Lower leg skin (tissue), 3 donors: ENCODE data around the gene STK25.

Experiments used
- POLR2A ChIP-seq, 2 donors: fragments of 450-650 bp; IDR thresholded peaks; one replicate each; pipeline ENCODE4 v1.6.1; 2016 to 2017; ENCODE audit warnings: antibody characterized with exemption in 2 of 2, mild to moderate bottlenecking in 1 of 2, moderate library complexity in 1 of 2
- TF ChIP-seq, protein P1 (sequence below), 3 donors: fragments of 450-650 bp; IDR thresholded peaks; one replicate each; pipeline ENCODE4 v1.5.1; 2016; ENCODE audit warnings: antibody characterized with exemption in 3 of 3, mild to moderate bottlenecking in 3 of 3, moderate library complexity in 2 of 3

DNA sequence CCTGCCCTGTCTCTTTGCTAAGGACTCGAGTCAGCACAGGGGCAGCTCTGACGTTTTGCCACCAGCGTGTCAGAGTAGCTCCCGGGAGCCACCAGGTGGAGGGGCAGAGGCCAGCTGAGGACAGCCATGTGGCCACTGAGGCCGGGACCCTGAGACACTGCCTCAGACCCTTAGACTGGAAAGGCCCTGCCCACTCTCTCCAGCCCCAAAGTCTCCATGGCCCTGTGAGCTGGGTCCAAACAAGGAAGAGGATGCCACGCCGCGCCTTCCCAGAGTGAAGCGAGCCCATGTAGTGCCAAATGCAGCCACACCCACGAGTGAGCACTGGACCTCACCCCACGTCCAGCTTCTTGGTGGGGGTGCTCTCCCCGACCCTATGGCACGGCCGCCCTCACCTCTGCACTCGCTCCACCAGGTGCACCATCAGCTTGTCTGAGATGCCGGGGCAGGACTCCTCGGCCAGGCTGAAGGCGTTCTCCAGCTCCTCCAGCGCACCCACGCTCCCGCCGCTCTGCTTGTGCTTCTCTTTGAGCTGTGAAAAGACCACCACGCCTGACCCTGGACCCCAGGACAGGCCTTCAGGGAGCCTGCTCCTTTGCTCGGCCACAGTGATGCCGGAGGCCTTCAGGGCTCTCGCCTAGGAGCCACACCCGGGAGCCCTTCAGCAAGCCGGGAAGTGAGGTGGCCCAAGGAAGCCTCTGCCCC is 12.2 kb downstream of the STK25 start:
- TF ChIP-seq POLR2A (IDR thresholded peaks at IDR 0.05) = no peak
- TF ChIP-seq, protein P1, sequence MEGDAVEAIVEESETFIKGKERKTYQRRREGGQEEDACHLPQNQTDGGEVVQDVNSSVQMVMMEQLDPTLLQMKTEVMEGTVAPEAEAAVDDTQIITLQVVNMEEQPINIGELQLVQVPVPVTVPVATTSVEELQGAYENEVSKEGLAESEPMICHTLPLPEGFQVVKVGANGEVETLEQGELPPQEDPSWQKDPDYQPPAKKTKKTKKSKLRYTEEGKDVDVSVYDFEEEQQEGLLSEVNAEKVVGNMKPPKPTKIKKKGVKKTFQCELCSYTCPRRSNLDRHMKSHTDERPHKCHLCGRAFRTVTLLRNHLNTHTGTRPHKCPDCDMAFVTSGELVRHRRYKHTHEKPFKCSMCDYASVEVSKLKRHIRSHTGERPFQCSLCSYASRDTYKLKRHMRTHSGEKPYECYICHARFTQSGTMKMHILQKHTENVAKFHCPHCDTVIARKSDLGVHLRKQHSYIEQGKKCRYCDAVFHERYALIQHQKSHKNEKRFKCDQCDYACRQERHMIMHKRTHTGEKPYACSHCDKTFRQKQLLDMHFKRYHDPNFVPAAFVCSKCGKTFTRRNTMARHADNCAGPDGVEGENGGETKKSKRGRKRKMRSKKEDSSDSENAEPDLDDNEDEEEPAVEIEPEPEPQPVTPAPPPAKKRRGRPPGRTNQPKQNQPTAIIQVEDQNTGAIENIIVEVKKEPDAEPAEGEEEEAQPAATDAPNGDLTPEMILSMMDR (IDR thresholded peaks at IDR 0.05) = no peak
